GM18951 (cell line): ENCODE data around the gene THSD4.

Experiments used
- POLR2A ChIP-seq: IDR thresholded peaks from 4 replicates; pipeline ENCODE4 v1.6.1; 2011; ENCODE audit warnings: mild to moderate bottlenecking; ENCODE audit not compliant: insufficient read length, insufficient read depth; ENCODE audit errors: extremely low read depth
- in situ Hi-C: fragments of 300-500 bp; cut with MboI; formaldehyde crosslinking; loops from one replicate; pipeline ENCODE4 v1.12.0; 2022; ENCODE audit warnings: low sequenced_read_pairs, mixed read lengths, inconsistent platforms; ENCODE audit not compliant: unreplicated experiment

The THSD4 gene

DNA sequence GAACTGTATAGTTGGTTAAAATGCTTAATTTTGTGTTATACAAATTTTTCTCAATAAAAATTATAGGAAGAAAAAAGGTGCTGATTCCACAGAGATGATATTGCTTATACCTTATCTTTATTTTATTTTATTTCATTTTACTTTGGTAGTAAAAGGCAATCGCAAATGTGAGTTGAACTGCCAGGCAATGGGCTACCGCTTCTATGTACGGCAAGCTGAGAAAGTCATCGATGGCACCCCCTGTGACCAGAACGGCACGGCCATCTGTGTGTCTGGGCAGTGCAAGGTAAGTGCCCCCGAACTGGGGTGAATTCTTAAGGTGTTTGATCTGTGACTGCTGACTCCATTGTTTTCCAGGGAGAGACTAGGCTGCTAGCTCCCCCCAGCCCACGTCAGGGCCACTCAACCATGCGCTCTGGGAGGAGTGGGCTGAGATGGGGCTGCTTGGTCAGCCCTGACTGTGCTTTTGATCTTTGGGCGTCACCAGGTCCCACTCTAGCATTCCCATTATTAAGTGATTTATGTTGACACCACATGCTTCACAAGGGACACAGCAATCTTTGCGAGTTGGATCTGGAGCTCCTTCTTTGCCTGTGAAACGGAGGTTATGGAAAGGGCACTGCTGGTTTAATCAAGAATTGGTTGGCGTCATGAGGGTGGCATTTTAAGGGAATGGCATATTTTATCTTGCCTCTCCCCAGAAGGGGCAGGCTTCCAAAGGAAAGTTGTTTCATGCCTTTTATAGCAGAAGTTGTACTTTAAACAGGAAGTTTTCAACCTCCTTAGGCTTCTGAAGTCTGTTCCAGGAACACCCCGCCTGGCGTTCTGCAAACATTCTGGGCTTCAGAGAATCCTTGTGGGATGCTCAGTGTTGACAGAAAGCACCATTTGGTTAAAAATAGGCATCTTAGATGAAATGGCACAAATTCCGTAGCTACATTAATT lies 296.5 kb downstream of the THSD4 start:
- in situ Hi-C loops = no loop called here
- no peak for TF ChIP-seq POLR2A

DNA sequence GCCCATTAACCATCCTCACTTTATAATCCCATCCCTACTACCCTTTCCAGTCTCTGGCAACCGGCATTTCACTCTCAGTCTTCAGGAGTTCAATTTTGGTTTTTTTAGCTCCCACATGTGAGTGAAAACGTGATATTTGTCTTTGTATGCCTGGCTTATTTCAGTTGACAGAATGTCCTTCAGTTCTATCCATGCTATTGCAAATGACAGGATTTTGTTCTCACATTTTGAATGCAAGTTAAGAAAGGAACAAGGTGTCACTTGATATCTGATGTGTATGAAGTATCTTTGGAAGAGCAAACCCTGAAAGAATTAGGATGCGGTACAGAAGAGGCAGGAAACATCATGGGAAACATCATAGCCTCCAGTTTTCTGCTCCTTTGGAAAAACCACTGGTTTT lies 298.1 kb downstream of the THSD4 start:
- TF ChIP-seq POLR2A = no peak
- in situ Hi-C loops = no loop called here

GRCh38 chr15:71414853-71415252 lies 299.6 kb downstream of the THSD4 start:
- no peak for TF ChIP-seq POLR2A

DNA sequence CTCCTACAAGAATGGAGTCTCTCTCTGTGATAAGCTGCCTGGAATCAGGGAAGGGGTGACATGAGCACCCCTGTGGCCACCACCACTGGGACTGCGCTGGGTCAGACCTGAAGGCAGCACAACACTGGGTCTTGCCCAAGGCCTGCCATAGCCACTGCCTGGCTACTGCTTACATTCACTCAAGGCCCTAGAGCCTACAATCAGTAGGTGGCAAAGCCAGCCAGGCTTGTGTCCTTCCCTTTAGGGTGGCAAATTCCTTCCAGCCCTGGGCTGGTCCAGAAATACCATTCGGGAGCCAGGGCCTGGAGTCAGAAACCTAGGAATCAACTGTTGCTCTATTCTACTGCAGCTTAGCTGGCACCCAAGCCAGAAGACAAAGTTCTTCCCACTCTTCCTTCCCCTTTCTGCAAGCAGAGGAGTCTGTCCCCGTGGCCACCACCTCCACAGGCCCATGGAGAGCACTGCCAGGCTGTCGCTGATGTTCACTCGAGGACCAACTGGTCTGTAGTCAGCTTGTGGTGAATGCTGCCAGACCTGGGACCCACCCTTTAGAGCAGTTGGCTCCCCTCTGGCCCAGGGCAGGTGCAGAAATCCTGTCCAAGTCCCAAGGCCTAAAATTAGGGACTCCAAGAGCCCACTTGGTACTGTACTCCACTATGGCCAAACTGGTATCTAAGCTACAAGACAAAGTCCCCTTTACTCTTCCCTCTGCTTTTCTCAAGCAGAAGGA lies 307.4 kb downstream of the THSD4 start:
- in situ Hi-C loops = no loop called here
- no peak for TF ChIP-seq POLR2A

More at GRCh38 chr15:71414853-71415252, 299.6 kb downstream of the THSD4 start:
- in situ Hi-C loops = no loop called here

DNA sequence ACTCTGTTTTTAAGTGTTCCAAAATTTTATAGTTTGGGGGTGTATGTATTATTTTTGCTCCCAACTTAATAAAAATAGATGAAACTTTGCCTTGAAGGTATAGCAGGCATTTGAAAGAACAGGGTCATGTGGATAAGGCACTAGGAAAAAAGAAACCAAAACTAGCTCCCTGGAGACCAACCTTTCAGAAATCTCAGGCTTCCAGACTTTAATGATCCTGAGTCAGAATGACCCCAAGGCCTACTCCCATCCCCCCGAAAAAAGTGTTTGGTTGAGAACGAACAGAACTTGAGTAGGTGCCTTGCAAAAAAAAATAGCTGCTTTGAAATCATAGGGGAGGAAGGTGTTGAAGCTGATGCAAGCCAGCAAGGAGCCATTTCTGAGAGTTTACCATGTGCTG lies 309.5 kb downstream of the THSD4 start:
- in situ Hi-C loops = loop anchor here (25.0 kb wide), 1 partner anchor 587 kb away; no protein-coding TSS in a partner anchor

DNA sequence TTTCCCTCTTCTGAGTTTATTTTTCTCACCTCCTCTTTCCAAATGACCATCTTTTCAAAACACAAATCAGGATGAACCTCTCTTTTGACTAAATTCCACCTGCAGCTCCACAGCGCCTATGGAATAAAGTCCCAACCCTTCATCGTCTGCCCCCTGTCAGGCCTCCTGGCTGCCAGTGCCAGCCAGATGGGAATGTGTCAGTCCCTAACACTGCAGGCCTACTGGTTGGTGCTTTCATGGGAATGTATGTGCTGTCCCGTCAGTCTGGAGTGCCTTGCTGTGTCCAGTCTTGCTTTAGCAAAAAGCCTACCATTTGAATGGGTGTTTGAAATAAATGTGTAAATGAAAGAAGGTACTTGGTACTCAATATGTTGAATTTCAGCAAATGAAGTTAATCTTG lies 310.1 kb downstream of the THSD4 start:
- in situ Hi-C loops = loop anchor here (25.0 kb wide), 1 partner anchor 588 kb away; no protein-coding TSS in a partner anchor
- TF ChIP-seq POLR2A = no peak

More for the DNA sequence above, 309.5 kb downstream of the THSD4 start:
- no peak for TF ChIP-seq POLR2A

- no peak for TF ChIP-seq POLR2A
- in situ Hi-C loops = loop anchor here (25.0 kb wide), 1 partner anchor 589 kb away; no protein-coding TSS in a partner anchor
Observed at GRCh38 chr15:71426792-71427191, 311.5 kb downstream of the THSD4 start.

DNA sequence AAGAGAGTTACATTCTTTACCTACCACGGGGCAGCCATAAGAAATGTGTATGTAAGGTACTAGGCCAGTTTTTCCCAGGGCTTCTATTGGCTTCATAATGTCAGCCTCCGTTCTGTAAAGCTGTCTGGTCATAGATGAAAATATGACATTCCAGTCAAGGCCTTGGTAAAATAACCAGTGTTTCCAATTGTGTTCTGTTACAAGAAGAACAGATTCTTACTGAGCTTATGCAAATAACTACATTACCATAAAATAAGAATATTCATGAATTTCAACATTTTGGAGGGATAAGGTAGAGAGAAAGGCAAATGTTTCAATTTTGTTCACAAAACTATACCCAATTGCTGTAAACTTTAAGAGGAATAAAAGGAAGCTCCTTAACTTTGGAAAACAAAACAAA lies 315.5 kb downstream of the THSD4 start:
- in situ Hi-C loops = loop anchor here (25.0 kb wide), 1 partner anchor 593 kb away; no protein-coding TSS in a partner anchor
- no peak for TF ChIP-seq POLR2A

DNA sequence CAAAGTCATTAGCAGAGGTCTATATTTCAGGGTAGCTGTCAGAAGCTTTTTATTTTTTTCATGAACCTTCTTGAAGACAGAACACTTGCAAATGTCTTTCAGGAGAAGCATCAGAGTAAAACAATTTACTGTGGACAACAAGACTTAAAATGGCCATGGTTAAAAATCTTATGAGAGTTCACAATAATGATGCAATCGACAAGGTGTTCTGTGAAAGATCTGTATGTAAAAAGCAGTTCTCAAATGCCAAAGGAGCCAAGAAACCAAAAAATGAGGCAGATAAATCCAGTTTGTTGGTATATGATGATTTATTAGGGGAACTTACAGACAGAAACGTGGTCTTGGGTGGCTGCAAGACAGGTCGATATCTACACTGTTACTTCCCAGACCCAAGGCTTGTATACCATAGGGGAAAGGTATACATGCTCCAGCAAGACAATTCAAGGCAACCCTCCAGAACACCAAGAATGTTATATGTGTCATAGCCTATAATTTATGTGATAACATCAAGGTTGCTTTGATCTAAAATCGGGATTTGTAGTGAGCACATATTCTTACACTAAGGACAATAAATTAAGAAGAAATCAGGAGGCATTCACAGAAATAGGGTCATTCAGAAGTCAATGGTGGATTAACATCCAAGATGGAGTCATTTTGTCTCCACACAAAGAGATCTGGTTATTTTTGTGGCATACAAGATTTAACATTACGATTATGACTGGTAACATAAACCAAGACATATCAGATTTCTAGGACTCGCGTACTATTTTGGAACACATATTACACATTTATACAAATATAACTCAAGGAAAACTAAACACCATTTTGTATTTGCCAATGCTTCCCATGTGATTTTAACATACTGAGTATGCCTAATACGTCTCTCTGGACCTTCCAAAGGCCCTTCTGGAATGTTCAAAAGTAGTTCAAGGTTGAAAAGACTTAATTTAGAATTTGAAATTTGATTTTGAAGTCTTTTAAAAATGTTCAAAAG lies 316.4 kb downstream of the THSD4 start:
- in situ Hi-C loops = loop anchor here (25.0 kb wide), 1 partner anchor 594 kb away; no protein-coding TSS in a partner anchor
- no peak for TF ChIP-seq POLR2A

- in situ Hi-C loops = loop anchor here (25.0 kb wide), 1 partner anchor 596 kb away; no protein-coding TSS in a partner anchor
- TF ChIP-seq POLR2A = no peak
Observed at GRCh38 chr15:71433402-71433801, 318.1 kb downstream of the THSD4 start.

DNA sequence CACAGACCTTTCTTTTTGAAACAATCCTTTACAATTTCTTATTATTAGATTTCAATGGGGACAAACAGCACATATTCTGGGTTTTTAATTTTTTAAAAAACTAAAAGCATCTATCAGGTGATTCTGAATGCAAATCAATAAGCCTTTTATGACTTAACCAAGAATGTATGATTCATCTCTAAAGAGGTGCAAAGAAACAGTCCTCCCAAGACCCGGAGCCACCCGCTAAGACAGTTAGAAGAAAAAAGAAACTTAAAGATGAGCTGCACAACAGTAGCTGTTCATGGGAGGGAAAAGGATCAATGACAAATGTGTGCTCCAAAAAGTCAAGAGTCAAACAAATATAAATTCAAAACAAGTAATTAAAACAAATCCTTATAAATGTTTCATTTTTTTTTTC lies 319.5 kb downstream of the THSD4 start:
- in situ Hi-C loops = loop anchor here (25.0 kb wide), 1 partner anchor 597 kb away; no protein-coding TSS in a partner anchor

DNA sequence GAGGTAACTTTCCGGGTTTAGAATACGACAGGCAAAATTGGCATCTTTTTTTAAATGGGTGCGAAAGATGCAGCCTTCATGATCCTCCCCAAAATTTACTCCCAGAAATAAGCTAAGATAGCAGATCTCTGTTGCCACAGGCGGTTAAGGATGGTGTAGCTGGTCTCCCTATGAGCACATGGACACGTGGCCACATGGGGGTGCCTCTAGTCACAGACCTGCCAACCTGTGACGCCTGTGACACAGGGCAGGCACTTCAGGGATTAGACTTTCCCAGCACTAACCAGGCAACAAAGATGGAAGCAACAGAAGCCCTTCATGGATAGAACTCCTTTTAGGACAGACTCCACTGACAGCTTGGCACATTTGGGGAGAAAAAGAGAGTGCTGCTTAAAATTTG lies 320.3 kb downstream of the THSD4 start:
- in situ Hi-C loops = loop anchor here (25.0 kb wide), 1 partner anchor 598 kb away; no protein-coding TSS in a partner anchor
- no peak for TF ChIP-seq POLR2A

More for the DNA sequence above, 319.5 kb downstream of the THSD4 start:
- TF ChIP-seq POLR2A = no peak

DNA sequence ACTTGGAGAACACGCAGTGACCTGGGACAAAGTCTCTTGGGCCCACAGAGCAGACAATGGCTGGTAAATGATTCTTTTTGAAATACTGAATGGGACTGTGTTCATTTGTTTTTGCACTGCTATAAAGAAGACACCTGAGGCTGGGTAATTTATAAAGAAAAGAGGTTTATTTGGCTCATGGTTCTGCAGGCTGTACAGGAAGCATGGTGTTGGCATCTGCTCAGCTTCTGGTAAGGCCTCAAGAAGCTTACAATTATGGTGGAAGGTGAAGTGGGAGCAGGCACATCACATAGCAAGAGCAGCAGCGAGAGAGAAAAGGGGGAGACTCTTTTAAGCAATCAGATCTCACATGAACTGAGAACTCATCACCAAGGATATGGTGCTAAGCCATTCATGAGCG lies 321.6 kb downstream of the THSD4 start:
- no peak for TF ChIP-seq POLR2A

More for the DNA sequence above, 321.6 kb downstream of the THSD4 start:
- in situ Hi-C loops = loop anchor here (25.0 kb wide), 1 partner anchor 600 kb away; no protein-coding TSS in a partner anchor
